ENCODE measurements around the gene ICE2. TPM values are rescaled to one million over a fixed set of nuclear protein-coding genes. Genes with fewer than 3 reads are reported as not detected.

Gene ICE2
- total RNA-seq, 1 experiment from 2014 or later: 62.8 TPM

GRCh38 chr15:60428935-60429334, 50.0 kb downstream of the ICE2 start:
- no peaks in the 10 kb centered on the region for H3K9me2 ChIP-seq (ENCODE audit: insufficient read depth)
- no peak overlapping the region for H2AFZ ChIP-seq (ENCODE audit: low read depth, low read length, poor library complexity, severe bottlenecking)
- H3K27ac ChIP-seq (ENCODE audit: low read depth, low read length): no peak overlapping the region
- no TSS peak for BruUV-seq (replicated peaks)
- TF ChIP-seq EZH2phosphoT487 (IDR thresholded peaks at IDR 0.05; ENCODE audit: borderline replicate concordance) (no peak), CTCF (IDR thresholded peaks at IDR 0.05 in 2 of 3, conservative IDR thresholded peaks at IDR 0.05 in 1 of 3; ENCODE audit: borderline replicate concordance in 1 of 3, insufficient read depth in 1 of 3, low read depth in 2 of 3, low read length in 2 of 3) (no peak), JUND (IDR thresholded peaks at IDR 0.05) (no peak), SIN3A (IDR thresholded peaks at IDR 0.05; ENCODE audit: low read depth) (no peak), POLR2A (IDR thresholded peaks at IDR 0.05; ENCODE audit: borderline replicate concordance, extremely low read depth, insufficient read depth, insufficient read length) (no peak), ELF1 (IDR thresholded peaks at IDR 0.05; ENCODE audit: borderline replicate concordance, low read depth) (no peak), POLR2AphosphoS5 (IDR thresholded peaks at IDR 0.05; ENCODE audit: low read depth, low read length) (no peak), EGR1 (IDR thresholded peaks at IDR 0.05; ENCODE audit: low read depth) (no peak), TCF7L2 (IDR thresholded peaks at IDR 0.05; ENCODE audit: borderline replicate concordance, extremely low read depth, insufficient read depth, insufficient read length) (no peak)
- ChIA-PET POLR2A (interaction anchor here (1.4 kb wide), 1 partner anchor 54 kb away, joined by 3 read pairs; no protein-coding TSS in a partner anchor), RAD21 (ENCODE audit: low non-redundant PET in 1 of 2, low total read pairs in 2 of 2, uncharacterized antibody in 2 of 2, unreplicated experiment in 2 of 2) (no interaction called here), CTCF (no interaction called here)
- peaks cover 2 to 6% of the 10 kb centered on the region in 2 experiments; a peak in 2 of 4 replicates for H3K36me3 ChIP-seq (ENCODE audit: control insufficient read depth in 1 of 2, insufficient read depth in 2 of 2, low read length in 2 of 2)
- no peak overlapping the region for H3K9ac ChIP-seq (ENCODE audit: low read length)
- intact Hi-C loops (cut with micrococcal nuclease): no loop called here
- no peak overlapping the region for H3K4me2 ChIP-seq (ENCODE audit: low read length)
- peaks cover 7 to 8% of the 10 kb centered on the region in 2 experiments; a peak in 3 of 4 replicates for H3K4me1 ChIP-seq (ENCODE audit: control insufficient read depth in 1 of 2, insufficient read depth in 2 of 2, low read length in 2 of 2)
- no peaks in the 10 kb centered on the region for H3K9me3 ChIP-seq (ENCODE audit: control insufficient read depth in 1 of 2, insufficient read depth in 1 of 2, low read depth in 1 of 2, low read length in 2 of 2)
- no peaks in the 10 kb centered on the region for H4K20me1 ChIP-seq (ENCODE audit: insufficient read depth)
- no peaks in the 10 kb centered on the region for H3K27me3 ChIP-seq (ENCODE audit: insufficient read depth, low read length)
- no peak for ATAC-seq
- no peak overlapping the region for H3K4me3 ChIP-seq (replicated peaks in 1 of 2; ENCODE audit: low read depth in 1 of 2, low read length in 2 of 2)
- no peaks in the 10 kb centered on the region for H3K79me2 ChIP-seq (ENCODE audit: insufficient read depth, low read length)
- no peak for DNase-seq (ENCODE audit: low read depth, low spot score)

All from HCT116 (cell line).